AG04450 (cell line): ENCODE measurements around the gene CLMP. TPM values are rescaled to one million over a fixed set of nuclear protein-coding genes. Genes with fewer than 3 reads are reported as not detected.
A peak's percentile ranks its signal among the peaks of the same experiment; 100 is the strongest.

Experiments used
- CTCF ChIA-PET: fragments of 300-600, 350-600 bp; formaldehyde crosslinking; extraction: SDS; loops from one replicate; lab custom pipeline; 2022; ENCODE audit warnings: antibody characterized with exemption, inconsistent platforms; lab: Charles Lee
- POLR2A ChIA-PET: fragments of 350-600 bp; formaldehyde crosslinking; extraction: SDS; loops from one replicate; lab custom pipeline; 2021; ENCODE audit warnings: antibody characterized with exemption, inconsistent platforms; lab: Yijun Ruan, JAX
- DNase-seq: peaks from one replicate; pipeline ENCODE4 v3.0.0-alpha.2; 2011; ENCODE audit warnings: low read depth, low spot score
- H3K27ac ChIP-seq: one replicate; pipeline ENCODE4 v1.5.1; 2012; ENCODE audit warnings: low read depth, low read length, control low read depth
- H3K27me3 ChIP-seq: one replicate; pipeline ENCODE4 v1.6.0; 2012; ENCODE audit warnings: low read length; ENCODE audit not compliant: control insufficient read depth, insufficient read depth
- H3K4me3 ChIP-seq: 2 replicates; pipeline ENCODE4 v1.5.1; 2011; ENCODE audit warnings: mild to moderate bottlenecking, low read depth, low read length, control low read depth
- H3K9me3 ChIP-seq: 2 replicates; pipeline ENCODE4 v1.5.1; 2012; ENCODE audit warnings: low read length; ENCODE audit not compliant: control insufficient read depth, insufficient read depth
- polyA plus RNA-seq: library from polyadenylated mRNA; depleted of rRNA; stranded (reverse); fragments of >200 nt; gene quantifications from 2 replicates; pipeline ENCODE4 v1.2.3, GENCODE V29; 2011
- TF ChIP-seq, protein P1 (sequence below): IDR thresholded peaks from 2 replicates; pipeline ENCODE4 v1.5.1; 2011; ENCODE audit warnings: low read depth, low read length, control low read depth, inconsistent platforms

Gene CLMP
- polyA plus RNA-seq, 1 experiment, result 288 TPM

- H3K4me3 ChIP-seq, result peak overlapping the region; percentile 94
- TF ChIP-seq, protein P1, sequence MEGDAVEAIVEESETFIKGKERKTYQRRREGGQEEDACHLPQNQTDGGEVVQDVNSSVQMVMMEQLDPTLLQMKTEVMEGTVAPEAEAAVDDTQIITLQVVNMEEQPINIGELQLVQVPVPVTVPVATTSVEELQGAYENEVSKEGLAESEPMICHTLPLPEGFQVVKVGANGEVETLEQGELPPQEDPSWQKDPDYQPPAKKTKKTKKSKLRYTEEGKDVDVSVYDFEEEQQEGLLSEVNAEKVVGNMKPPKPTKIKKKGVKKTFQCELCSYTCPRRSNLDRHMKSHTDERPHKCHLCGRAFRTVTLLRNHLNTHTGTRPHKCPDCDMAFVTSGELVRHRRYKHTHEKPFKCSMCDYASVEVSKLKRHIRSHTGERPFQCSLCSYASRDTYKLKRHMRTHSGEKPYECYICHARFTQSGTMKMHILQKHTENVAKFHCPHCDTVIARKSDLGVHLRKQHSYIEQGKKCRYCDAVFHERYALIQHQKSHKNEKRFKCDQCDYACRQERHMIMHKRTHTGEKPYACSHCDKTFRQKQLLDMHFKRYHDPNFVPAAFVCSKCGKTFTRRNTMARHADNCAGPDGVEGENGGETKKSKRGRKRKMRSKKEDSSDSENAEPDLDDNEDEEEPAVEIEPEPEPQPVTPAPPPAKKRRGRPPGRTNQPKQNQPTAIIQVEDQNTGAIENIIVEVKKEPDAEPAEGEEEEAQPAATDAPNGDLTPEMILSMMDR, result no peak
- CTCF ChIA-PET, result interaction anchor here (0.7 to 1.3 kb wide), 3 partner anchors 52 to 83 kb away, joined by 3 to 10 read pairs (median 4); no protein-coding TSS in a partner anchor
- H3K27me3 ChIP-seq, result no peaks in the 10 kb centered on the region
- POLR2A ChIA-PET, result interaction anchor here (0.7 to 1.9 kb wide), 13 partner anchors 10 to 132 kb away, joined by 3 to 12 read pairs (median 6); partner anchors contain the start of gene HSPA8
- DNase-seq, result no peak
- no peaks in the 10 kb centered on the region; the same call in 1 of the 2 replicates for H3K9me3 ChIP-seq
- H3K27ac ChIP-seq, result peak overlapping the region; percentile 93
These were observed 486 bp downstream of the CLMP start for GRCh38 chr11:123194337-123195187.

DNA sequence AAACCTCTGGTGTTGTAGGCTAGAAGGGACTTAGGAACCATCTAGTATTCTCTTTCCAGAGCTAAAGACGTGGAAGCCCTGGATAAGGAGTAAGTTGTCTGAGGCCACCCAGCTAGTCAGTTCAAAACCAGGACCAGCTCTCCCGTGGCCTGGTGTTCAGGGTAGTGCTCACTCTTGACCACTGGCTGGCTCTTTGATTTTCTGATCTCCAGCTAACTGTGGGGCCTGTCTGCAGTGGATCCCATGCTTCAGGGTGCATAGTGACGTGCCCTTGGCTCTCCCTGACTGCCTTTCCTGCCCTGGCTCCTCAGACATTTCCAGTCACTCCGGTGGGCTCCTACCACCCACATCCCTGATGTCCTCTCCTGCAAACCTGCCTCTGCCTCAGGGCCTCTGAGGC, 1.3 kb downstream of the CLMP start:
- Histone ChIP-seq H3K9me3 (no peaks in the 10 kb centered on the region; the same call in 1 of the 2 replicates), H3K27me3 (no peaks in the 10 kb centered on the region), H3K27ac (peak overlapping the region; percentile 93), H3K4me3 (peak overlapping the region; percentile 94)
- CTCF ChIA-PET, result interaction anchor here (0.5 to 3.1 kb wide), 6 partner anchors 29 to 90 kb away, joined by 3 to 15 read pairs (median 4); no protein-coding TSS in a partner anchor
- POLR2A ChIA-PET, result interaction anchor here (0.8 to 1.3 kb wide), 3 partner anchors 19 to 132 kb away, joined by 3 to 7 read pairs (median 4); partner anchors contain the start of gene HSPA8
- TF ChIP-seq, protein P1, result no peak
- no peak for DNase-seq

DNA sequence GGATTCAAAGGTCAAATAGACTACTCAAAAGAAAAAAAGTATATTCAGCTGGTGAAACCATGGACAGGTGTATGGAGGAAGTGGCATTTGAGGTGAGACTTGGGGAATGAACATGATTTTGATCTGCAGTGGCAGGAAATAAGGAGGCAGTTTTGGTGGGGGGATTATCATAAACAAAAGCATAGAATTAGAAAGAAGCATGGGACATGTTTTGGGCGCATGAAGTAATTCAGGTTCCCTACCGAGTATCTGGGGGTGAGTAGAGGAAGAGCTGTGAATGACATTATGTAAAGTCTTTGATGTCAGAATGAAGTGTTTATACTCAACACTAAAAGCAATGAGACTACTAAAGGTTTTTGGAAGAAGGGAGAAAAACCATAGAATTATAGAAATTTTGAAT, 3.1 kb downstream of the CLMP start:
- ChIA-PET CTCF (interaction anchor here (0.8 to 3.1 kb wide), 2 partner anchors 16 to 55 kb away, joined by 4 to 15 read pairs; no protein-coding TSS in a partner anchor), POLR2A (no interaction called here)
- Histone ChIP-seq H3K27ac (no peak overlapping the region), H3K4me3 (peak overlapping the region; percentile 94), H3K9me3 (no peaks in the 10 kb centered on the region; the same call in 1 of the 2 replicates), H3K27me3 (no peaks in the 10 kb centered on the region)
- TF ChIP-seq, protein P1, result no peak
- DNase-seq, result no peak

- CTCF ChIA-PET, result interaction anchor here (0.6 to 3.5 kb wide), 4 partner anchors 57 to 137 kb away, joined by 3 to 24 read pairs (median 4); no protein-coding TSS in a partner anchor
- TF ChIP-seq, protein P1, result no peak
- H3K27ac ChIP-seq, result no peak overlapping the region
- peak overlapping the region; percentile 33; the same call in 1 of the 2 replicates for H3K4me3 ChIP-seq
- no peaks in the 10 kb centered on the region; the same call in 1 of the 2 replicates for H3K9me3 ChIP-seq
- POLR2A ChIA-PET, result interaction anchor here (0.9 kb wide), 1 partner anchor 24 kb away, joined by 4 read pairs; no protein-coding TSS in a partner anchor
- H3K27me3 ChIP-seq, result no peaks in the 10 kb centered on the region
- no peak for DNase-seq
These were observed 4.5 kb downstream of the CLMP start for GRCh38 chr11:123190518-123190917.
